Esophagus mucosa (tissue), 1 donor: ENCODE results near the gene TENM4. TPM values are rescaled to one million over a fixed set of nuclear protein-coding genes. Genes with fewer than 3 reads are reported as not detected.

Experiments
- ATAC-seq: fragments of 200-7000 bp; cut with Tn5 transposase; one replicate; pipeline ENCODE4 v1.9.1; 2020
- total RNA-seq: library from RNA; stranded (reverse); gene quantifications from one replicate; pipeline ENCODE4 v1.2.4, GENCODE V29; 2023
- donor health status: DM: yes; HTN: yes; CAD: no.

The TENM4 gene
- total RNA-seq, 1 donor from 2014 or later, result 21.8 TPM

DNA sequence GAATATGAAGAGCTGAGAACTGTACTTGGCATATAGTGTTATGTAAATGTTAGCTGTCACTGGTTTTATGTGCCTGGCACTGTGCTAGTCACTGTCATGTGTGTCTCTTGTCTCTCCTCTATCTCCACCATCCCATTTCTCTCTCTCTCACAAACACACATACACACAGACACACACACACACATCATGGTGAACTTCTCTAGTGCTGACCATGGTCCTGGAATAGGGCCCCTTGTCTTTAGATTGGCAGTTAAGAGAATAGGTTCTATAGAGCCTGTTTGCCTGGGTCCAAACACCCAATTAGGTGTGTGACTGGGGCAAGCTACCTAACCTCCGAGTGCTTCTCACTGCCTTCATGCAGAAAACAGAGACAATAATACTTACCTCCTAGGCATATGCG is 756.5 kb downstream of the TENM4 start:
- no peak for ATAC-seq

DNA sequence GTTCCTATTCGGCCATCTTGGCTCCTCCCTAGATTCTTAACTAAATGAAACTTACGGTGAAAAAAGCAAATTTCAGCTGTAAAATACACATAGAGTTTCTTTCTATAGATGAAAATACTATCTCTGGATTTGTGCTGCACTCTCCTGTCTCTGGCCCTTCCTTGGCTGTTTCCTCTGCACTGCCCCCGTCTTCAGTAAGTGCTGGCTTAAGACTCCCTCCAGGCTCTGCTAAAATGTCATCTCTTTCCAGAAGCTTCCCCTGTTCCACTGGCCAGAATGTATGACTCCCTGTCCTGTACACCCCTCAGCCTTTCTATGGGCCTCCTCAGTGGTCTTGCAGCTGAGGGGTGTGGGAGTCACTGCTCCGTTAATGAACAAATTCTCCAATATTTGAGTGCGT is 757.1 kb downstream of the TENM4 start:
- ATAC-seq, result no peak

DNA sequence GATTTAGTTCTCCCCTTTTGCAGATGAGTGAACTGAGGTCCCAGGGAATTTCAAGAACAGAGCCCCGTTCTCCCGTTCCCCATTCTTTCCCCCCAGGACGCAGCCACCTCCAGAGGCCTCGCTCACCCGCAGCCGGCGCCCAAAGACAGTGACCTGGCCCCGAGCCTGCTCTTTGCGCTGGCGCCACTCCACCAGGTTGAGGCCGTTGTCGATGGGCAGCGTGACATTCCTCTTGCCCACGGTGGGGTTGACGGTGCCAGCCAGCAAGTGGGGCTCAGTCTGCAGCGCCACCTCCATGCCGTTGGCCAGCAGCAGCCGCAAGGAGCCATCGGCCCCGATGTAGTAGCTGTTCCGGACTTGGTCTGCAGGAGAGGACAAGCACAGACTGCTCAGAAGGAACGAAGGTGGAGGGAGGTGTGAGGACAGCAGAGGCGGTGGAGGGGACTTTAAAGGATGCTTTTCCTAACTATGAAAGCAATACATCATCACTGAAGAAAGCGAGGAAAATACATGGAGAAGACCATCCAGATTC is 764.7 kb downstream of the TENM4 start:
- no peak for ATAC-seq

DNA sequence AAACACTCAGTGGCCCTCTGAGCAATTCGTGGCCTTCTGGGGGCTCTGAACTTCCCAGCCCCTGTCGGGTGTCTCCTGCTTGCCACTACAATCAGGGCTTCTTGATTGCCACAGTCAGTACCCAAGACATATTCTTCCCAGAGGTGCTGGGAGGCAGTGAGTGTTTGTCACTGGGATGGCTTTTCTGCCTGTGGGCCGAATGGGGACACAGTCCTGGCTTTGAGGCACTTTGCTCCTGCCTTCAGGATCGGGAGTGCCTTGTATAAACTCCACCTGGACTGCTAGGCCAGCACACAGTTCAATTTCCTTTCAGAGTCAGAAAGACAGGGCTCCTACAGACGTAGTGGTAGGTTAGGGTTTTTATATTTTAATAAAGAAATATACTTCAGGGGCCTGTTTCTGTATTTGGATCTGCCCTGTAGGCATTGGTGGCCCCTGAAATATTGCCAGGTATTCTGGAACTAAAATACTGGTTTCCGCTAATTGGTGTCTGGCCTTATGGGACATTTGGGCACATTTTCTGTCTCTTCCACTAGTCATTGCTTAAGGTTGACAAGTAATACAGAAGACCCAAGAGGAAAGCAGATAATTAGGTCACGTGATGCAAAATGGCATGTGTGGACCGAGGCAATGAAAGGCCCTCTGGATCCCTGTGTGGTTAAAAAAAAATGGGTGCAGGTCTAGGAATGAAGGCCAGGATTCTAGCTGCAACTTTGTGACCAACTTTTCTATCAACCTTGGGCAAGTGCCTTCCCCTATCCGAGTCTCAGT is 767.8 kb downstream of the TENM4 start:
- ATAC-seq, result no peak

DNA sequence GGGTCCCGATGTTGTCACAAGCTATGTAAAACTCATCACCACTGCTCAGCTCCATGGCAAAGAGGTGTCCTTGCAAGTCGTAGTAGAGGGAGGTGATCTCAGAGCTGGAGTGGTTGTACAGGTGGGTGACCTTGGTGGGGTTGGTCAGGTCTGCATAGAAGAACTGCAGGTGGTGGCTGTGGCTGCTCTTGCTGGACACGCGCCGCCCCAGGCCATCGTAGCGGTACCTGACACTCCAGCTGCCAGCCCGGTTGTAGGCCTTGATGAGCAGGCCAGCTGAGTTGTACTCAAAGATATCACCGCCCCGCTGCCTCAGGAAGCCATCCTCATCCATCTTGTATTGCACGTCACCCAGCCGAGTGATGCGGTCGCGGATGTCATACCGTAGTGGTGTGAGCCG is 771.6 kb downstream of the TENM4 start:
- ATAC-seq, result no peak

DNA sequence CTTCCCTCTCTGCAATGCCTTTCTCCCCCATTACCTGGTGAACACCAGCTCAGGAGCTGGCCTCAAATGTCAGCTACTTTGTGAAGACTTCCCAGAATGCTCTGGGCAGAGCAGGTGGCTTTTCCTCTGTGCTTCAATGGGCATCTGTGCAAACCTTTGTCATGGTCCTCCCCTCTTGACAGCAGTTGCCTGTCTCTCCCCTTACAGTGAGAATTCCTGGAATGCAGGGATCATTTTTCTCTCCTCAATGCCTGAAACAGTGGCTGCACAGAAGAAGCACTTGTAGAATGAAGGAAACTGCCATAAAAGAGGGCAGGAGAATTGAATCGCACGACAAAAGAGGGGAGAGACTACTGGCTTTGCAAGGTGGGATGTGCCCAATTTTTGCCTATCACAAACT is 773.4 kb downstream of the TENM4 start:
- ATAC-seq, result no peak

DNA sequence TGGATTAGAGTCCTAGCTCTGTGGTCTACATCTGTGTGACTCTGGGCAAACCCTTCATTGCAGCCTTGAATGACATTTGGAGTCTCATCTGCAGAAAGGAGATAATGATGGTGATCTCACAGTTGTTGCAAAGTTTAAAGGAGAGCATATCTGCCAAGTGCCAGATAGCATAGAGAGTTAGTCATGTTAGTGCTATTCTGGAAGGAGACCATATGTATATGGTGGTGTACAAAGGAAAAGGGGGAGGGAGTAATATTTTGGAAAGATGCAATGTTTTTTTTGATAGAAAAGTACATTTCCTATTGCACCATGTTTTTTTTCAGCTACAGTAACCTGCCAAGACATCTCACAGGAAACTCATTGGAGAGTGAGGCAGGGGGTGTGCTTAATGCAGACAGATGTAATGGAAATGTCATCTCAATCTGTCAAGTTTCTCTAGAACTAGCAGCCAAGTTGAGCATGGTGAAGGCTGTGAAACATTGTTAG is 774.1 kb downstream of the TENM4 start:
- ATAC-seq, result no peak

DNA sequence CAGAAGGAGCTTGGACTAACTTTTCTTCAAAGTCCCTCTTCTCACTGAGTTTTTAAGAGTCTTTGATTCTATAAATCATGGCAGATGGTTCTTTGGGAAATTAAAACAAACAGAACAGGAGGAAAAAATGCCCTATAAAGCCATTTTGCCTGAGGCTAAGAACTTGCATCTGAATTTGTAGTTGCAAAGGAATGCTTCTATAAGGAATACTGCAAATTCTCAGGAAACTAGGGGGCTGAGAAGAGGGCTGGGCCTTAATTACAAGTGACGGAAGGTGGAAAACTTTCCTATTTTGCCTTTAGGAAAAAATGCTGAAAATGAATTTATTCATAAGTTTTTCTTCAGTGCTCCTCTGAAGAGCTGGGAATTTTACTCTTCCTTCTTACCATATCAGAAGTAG is 776.2 kb downstream of the TENM4 start:
- no peak for ATAC-seq

DNA sequence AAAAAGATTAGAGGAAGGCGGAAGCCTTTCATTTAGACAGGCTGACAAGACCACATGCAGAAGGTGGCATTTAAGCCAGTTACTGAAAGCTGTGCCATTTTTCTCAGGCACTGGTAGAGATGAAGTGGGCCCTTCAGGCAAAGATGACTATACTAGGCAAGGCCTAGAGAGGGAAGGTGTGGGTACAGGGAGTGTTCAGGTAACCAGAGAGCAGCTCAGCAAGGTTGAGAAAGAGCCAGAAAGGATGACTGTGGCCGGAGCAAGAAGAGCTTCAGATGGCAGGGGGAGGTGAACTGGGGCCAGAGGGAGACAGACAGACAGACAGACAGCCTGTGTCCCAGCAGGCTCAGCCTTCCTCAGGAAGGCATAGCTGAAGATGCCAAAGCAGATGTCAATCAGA is 778.0 kb downstream of the TENM4 start:
- peak; percentile 62 for ATAC-seq

DNA sequence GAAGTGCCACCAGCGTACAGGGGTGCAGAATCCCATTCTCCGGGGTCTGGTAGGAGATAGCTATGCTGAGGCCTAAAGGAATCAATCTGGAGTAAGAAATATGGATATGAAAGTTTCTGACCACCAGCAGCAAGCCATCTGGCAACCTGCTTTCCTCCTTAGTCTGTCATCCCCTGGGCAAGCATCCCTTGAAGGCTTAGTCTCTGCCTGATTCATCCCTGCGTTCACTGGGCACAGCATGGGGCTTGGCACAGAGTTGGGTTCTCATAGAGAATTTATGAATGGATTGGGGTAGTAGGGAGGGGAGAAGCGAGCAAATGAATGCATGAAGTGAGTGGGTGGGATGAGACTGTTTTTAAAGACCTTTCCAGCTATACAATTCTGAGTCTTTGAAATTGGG is 780.4 kb downstream of the TENM4 start:
- ATAC-seq, result peak; percentile 36

DNA sequence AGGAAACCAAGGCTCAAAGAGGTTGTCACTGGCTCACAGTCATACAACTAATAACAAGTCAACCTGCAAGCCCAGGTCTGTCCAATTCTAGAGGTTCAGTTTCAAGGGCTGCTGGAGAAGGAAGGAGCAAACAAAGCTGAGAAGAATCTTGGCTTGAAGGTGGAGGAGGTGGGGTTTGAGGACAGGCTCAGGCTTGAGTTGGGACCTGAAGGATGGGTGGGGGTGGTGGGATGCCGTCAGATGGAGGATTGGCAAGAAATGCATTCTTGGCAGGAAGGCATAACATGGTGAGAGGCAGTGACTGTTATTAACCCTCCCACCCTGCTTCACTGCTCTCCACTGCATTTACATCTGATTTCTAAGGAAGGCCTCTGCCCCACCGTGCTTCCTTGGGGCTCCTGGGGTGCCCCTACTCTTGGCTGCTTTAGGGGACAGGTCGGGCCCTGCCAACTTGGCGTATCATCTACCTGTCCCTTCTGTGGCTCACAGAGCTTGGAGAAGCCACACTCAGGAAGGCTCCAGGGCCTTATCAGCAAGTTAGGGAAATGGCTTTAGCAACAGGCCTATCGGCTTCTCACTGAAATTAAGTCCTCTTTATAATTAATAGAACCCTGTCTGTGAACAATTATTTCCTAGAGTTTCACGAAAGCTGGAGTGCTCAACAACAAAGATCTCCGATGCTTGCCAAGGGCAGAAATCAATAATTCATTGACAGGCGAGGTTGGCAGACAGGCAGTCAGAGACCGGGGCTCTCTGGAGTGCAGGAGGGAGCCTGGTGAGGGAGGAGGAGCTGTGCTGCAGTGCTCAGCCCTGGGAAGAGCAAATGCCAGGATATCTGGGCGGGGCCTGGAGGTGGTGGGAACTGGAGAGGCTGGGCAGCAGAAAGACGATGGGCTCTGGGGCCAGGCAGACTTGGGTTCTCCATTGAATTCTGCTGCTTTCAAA is 781.2 kb downstream of the TENM4 start:
- peak; percentile 56 for ATAC-seq

DNA sequence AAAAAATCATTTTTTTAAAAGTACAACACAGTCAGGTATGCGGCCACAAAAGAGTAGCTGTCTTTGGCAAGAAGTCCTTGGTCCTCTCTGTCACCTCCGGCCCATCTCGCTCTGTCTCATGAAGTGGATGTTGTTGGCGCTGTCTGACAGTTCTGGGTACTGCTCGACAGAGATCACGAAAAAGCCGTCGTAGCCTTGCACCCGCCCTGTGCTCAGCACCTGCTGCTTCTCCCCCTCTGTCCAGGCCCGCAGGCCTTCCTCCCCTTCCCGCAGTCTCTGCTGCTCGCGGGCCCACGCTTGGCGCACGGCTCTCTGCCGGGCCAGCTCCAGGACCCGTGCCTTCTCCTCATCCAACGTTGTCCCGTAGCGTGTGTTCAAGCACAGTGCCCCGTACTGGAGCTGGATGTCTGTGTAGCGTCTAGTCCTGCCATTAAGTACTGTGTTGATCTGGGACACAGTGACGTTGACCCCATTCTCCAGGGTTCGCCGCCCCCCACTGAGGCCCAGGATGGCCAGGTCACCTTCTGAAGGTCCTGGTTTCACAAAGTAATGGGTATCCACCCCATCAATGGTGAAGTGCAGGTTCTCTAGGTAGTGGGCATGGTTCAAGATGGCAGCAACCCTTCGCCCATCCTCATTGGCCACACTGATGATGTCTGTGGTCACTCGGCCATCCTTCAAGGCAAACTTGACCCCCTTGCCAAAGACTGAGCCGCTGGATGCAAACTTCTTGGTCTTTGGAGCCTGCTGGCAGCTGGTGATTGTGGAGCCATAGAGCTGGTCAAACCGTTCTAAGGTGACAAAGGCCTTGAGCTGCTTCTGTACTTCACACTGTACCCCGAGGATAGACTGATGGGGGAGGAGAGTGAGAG is 782.6 kb downstream of the TENM4 start:
- no peak for ATAC-seq

DNA sequence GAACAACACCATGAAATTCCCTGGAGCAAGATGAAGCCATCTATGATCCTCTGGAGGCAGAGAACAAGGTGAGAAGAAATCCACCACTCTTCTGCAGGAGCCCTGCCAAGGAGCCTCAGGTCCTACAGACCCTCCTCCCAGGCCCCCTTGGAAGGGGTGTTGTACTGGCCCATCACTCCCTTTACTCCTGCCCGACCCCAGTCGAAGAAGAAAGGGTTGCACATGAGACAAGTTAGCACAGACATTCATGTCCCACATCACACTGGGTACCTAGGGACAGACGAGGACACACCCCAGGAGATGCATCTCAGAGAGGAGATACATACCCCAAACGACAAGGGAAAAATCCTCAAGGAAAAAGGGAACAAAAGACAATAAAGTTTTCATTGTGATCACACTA is 783.4 kb downstream of the TENM4 start:
- ATAC-seq, result no peak

DNA sequence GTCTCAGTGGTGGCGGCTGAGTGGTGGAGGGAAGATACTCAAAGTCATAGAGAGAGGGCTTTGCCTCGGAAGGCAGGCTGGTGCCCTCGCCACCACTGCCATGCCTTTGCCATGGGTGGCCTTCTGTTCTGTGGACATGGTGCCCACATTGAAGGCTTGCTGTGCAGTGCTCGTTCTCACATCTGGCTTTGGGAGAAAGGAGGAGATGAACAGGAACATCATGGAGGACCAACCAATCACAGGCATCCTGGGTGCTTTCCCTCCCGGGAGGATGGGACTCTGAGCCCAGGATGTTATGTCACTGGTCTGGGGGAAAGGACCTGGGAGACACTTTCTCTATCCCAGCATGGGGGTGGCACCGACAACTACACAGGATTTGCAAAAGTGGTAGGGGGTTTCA is 783.8 kb downstream of the TENM4 start:
- no peak for ATAC-seq

DNA sequence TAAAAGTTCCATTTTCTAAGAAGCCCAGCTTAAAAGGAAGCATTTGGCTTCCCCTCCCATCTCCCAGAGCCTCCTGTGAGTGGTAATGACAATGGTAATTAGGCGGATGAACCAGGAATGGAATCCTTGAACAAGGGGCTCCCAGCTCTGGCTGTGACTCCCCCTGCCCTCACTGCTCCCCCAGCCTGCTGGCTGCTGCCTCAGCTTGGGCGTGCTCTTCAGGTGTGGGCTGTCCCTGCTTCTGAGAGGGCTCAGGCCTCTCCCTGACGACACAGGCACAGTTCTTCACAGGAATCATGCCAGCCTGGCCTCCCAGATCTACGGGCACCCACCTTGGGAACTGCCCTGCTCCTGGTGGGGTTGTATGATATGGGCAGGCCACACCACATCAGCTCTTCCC is 784.5 kb downstream of the TENM4 start:
- no peak for ATAC-seq

DNA sequence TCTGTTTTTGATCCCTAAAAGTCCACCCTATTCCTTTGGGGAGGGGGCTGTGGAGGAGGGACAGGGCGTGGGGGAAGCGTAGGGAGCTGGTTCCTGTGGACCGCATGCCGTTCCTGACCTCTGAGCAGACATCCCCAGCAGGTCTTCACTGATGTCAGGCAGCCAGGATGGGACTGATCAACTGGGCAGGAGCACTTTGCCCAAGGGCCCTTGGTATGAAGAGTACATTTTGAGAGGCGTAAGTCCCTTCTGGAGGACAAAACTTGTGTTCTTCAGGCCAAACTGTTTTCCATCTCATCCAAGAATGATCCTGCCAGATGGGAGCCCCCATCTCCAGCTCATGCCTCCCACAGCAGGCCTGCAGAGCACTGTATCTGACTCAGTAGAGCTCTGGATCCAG is 785.3 kb downstream of the TENM4 start:
- no peak for ATAC-seq

DNA sequence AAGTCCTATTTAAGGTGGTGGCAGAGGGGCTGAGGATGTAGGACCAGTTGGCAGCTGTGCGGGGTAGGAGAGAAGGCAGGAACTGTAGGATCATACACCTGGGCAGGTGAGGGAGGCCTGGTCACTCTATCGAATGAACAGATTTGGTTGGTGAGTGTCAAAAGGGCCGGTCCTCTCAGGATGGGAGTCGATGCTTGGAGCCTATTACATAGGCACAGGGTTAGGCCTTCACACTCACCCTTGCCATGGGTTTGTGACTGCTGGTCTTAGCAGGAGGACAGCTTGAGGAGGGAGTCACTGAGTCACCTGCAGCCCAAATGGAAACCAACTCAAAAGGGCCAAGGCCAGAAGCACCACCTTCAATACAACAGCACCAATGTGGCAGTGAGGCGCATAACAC is 786.0 kb downstream of the TENM4 start:
- no peak for ATAC-seq

DNA sequence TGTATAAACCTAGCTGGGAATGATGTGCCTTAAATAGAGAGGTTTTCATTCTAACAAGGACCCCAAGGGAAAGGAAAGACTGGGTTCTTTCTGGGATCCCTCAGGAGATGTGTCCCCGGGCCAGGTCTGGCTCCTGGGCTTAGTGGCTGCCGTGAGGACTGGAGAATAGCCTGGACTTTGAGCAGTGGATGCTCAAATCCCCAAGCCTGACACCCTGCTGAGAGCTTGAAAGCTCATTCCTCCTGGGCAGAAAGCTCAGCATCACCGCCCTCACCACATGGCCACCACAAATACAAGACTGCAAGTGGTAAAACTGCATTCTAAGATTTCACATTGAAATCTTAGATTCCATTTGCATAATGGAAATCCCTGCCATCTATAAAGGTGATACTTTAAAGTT is 786.8 kb downstream of the TENM4 start:
- ATAC-seq, result no peak

DNA sequence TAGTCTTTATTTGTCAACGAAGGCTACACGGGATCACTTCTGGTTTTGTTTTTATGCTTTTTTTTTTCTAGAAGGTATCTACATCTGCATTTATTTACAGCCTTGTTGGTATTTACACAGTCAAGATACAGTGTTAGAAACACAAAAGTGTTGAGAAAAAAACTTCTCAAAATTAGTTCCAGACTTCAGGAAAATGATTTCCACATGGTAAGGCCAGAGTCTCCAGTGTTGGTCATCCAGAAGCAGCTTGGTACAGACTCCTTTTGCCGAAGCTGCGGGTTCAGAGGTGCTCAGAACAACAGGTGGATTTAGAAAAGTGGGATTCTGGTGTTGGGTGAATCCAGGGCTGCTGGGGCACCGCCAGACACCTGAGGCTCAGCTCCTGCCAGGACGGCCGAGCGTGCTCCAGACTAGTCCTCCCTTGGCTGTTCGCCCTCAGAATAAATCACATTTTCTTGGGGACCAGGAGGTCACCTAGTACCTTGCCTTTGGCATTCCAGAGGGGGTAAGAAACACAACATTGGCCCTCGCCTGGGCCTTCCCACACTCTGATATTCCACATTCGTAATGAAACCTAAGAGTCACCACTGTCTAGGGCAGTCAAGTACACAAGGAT is 787.4 kb downstream of the TENM4 start:
- ATAC-seq, result no peak

DNA sequence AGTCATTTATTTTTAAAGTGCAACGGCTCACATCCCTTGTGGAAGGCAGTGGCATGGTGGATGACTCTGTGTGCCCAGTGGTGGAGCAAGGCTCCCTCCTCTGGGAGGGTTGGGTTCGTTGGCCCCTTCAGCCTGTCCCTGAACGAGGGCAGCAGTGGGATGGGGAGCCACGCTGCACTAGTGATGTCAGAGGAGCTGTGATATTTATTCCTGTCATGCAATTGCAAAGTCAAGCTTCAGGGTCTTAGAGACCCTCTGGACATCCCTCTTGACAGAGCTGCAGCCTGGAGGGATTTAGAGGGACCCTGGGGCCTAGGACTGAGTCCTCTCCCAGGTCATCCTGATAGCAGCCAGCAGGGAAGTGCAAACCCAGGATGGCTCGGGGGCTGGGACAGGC is 788.0 kb downstream of the TENM4 start:
- no peak for ATAC-seq

DNA sequence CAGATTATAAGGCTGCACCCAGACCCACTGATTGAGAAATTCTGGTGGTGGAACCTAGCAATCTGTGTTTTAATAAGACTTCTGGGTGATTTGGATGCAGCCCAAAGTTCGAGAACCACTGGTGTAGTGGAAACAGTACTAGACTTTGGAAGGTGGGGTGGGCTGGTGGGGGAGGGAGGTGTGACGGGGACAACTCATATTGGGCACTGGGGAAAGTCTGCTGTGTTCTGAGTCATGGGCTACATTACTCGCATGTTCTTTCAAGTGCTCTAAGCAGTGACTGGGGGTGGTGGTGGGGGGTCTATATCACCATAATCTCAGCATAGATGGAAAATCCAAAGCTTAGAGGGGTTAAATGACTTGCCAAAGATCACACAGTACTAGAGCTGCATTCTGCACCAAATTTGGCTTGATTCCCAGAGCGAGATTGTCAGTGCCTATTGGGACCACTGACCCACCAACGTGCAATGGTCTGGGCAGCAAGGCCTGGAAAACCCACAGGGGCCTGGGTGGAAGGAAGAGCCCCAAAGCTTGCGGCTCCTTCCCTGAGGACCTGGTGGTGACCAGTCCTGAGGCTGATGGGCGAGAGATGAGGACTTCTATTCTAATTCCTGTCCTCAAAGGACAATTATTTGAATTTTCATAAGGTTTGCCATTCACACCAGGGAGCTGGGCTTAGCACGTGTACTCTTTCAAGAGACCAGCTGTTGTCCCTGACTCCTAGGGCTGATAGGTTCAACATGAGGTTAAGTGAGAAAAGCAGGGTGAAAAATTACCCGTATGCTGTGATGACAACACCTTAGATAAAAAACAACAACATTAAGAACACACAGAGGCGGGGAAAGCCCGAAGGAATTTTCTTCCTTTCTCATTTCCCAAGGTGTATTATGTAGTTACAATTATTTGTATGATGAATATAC is 788.6 kb downstream of the TENM4 start:
- ATAC-seq, result no peak
